NCI-H1092 treated with DMSO at 0.1 percent for 48 hours (cell line): ENCODE results near the gene CYP4F11.
A peak's percentile ranks its signal among the peaks of the same experiment; 100 is the strongest.
"Not testable (repeated sequence)": the region's sequence is repeated elsewhere in the genome, so short reads cannot be mapped to it uniquely, and the experiment has no call there.

Source experiments
- DNase-seq: peaks from one replicate; lab custom pipeline; 2025; lab: John Stamatoyannopoulos, UW

Gene CYP4F11, protein sequence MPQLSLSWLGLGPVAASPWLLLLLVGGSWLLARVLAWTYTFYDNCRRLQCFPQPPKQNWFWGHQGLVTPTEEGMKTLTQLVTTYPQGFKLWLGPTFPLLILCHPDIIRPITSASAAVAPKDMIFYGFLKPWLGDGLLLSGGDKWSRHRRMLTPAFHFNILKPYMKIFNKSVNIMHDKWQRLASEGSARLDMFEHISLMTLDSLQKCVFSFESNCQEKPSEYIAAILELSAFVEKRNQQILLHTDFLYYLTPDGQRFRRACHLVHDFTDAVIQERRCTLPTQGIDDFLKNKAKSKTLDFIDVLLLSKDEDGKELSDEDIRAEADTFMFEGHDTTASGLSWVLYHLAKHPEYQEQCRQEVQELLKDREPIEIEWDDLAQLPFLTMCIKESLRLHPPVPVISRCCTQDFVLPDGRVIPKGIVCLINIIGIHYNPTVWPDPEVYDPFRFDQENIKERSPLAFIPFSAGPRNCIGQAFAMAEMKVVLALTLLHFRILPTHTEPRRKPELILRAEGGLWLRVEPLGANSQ

DNA sequence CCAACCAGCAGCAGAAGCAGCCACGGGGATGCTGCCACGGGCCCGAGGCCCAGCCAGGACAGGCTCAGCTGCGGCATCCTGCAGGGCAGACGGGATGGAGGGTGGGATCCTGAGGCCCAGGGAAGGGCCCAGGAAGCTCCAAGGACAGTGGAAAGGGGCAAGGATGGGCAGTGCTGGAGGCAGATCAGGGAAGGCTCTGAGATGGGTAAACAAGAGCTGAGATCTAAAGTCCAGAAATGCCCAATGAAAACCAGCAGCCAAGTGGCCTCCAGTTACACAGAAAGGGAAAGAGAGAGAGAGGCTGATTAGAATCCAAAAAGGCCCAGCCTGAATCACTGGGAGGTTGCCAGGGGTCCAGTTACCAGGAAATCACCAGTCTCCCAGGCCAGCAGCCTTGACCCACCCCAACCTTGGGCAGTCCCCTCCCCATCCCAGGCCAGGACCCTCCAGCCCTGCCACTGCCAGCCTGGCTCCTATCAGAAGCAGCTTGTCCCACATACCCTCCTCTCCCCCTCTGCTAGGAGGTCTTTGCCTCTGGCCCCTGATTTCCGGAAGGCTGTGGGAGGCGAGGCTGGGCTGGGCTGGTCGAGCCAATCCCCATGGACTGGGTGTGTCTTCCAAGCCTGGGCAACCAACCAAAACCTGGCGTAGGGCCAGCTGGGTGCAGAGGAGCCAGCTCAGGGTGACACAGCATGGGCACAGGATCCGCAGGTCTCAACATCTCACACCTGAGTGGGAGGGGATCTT is at the start of gene CYP4F11:
Gene CYP4F11, minus strand, starts transcription at position 198 of the 747 bp plus-strand sequence. Its CDS starts 121 bp downstream, at position 77.
- DNase-seq = peak; percentile 45

DNA sequence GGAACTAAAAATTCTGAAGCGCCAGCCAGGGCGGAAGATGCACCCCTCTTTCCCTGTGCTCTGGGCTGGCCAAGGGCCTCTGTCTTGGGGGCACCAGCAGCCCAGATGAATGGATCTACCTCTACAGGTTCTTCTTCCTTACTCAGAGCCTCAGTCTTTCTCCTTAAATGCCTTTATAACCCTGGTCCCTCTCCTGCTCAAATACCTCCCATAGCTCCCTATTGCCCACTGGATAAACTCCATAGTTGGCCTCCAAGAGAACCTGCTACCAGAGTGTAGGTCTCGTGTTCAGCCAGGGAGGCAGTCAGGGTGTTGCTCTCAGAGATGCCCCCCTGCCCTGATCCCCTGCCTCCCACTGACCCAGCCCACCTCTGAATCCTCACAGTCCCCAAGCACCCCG is 45.0 kb upstream of the CYP4F11 start:
- no peak for DNase-seq

DNA sequence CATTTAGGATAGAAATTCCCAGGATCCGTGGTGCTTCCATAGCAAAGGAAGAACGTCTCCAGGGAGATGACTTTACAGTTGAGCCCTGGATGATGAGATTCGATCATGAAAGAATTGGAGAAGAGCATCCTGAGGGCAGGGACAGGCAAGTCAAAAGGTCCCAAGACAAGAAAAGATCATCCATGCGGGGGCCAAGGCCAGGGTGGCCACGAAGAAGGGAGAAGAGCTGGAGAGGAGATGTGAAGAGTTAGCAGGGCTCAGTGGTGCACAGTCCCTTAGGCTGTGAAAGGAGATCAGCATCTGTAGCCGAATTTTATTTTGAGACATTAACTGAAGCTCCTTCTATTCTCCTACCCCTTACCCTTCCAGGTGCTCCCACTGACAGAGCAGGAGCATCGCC is 43.4 kb upstream of the CYP4F11 start:
- no peak for DNase-seq

DNA sequence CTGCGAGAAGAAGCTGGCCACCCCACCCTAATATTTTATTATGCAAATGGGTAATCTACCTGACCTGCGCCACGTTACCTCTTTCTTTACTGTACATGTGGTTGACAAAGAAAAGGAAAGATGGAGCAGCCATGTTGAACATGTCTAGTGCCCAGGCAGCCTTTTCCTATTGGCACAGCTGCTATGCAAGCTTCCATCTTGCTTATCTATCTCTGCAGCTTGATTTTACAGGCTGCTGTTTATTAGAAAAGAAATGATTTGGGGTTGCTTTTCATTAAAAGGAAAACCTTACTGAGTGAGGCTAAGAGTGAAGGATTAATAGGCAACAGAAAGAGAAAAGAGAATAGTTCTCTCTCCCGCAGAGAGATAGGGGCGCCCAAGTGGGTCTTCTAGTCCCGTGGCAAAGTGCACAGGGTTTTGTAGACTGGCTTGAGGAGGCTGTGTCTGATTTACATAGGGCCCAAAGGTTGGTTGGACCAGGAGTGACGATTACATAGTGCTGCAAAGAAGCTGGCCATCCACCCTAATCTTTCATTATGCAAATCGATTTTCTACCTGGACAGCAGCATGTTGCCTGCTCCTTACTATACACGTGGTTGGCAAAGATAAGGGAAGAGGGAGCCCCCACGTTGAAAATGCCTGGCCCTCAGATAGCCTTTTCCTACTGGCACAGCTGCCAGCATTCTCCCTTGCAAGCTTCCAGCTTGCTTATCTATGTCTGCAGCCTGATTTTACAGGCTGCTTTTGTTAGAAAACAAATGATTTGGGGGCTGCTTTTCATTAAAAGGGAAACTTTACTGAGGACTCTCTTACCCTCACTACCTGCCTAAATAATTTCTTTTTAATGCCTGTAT is 42.7 kb upstream of the CYP4F11 start:
- no peak for DNase-seq

DNA sequence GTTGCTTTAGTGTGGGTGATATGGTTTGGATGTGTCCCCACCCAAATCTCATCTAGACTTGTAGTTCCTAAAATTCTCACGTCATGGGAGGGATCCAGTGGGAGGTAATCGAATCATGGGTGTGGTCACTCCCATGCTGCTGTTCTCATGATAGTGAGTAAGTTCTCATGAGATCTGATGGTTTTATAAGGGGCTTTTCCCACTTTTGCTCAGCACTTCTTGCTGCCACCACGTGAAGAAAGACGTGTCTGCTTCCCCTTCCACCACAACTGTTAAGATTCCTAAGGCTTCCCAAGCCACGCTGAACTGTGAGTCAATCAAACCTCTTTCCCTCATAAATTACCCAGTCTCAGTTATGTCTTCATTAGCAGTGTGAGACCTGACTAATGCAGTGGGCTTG is 40.5 kb upstream of the CYP4F11 start:
- DNase-seq = no peak

DNA sequence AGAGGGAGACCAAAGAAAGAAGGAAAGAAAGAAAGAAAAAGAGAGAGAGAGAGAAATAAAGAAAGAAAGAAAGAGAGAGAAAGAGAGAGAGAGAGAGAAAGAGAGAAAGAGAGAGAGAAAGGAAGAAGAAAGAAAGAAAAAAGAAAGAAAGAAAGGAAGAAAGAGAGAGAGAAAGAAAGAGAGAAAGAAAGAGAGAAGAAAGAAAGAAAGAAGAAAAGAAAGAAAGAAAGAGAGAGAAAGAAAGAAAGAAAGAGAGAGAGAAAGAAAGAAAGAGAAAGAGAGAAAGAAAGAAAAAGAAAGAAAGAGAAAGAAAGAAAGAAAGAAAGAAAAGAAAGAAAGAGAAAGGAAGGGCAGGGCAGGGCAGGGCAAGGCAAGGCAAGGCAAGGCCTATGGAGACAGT is 37.7 kb upstream of the CYP4F11 start:
- DNase-seq = not testable (repeated sequence)

DNA sequence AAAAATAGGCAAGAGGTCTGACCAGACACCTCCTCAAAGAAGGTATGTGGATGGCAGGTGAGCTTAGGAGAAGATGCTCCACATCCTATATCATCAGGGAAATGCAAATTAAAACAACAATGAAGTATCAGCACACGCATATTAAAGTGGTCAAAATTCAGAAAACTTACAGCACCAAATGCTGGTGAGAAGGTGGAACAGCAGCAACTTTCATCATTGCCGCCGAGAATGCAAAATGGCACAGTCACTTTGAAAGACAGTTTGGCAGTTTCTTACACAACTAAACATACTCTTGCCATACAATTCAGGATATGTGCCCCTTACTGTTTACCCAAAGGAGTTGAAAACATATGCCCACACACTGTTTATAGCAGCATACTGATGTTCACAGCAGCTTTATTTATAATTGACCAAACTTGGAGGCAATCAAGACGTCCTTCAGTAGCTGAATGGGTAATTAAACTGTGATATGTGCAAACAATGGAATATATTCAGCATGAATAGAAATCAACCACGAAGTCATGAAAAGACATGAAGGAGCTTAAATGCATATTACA is 37.0 kb upstream of the CYP4F11 start:
- DNase-seq = no peak

DNA sequence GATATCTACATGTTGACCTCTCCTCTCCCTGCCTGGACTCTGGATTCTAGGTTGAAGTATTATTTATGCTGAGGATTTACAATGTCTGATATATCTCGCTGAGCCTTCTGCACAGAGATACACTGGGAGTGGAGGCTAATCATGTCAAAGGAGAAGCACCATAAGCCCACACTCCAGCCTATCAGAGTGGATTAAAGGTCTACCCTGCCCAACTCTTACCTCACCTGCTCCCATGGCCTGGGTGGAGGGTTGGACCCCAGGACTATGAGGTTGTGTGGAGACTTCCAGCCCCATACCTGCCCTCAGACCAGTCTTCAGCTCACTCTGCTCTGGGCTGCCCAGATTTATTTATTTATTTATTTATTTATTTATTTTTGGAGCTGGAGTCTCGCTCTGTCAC is 29.9 kb upstream of the CYP4F11 start:
- no peak for DNase-seq

DNA sequence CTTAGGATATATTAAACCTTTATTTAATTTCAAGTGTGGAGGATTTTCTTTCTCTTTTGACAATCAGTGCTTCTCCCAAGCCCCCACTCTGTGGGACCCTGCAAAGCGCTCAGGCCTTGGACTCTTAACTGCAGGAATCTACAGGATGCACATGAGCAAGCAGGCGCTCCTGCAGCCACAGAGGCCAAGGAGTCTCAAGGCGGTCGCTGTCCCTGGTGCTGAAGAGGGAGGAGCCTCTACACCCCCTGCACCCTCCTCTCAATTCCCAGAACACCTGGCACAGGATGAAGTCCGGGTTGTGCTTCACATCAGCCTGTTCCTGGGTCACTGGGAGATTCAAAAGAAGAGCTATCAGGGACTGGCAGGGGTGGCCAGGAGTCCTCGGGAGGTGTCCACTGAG is 28.0 kb upstream of the CYP4F11 start:
- no peak for DNase-seq

DNA sequence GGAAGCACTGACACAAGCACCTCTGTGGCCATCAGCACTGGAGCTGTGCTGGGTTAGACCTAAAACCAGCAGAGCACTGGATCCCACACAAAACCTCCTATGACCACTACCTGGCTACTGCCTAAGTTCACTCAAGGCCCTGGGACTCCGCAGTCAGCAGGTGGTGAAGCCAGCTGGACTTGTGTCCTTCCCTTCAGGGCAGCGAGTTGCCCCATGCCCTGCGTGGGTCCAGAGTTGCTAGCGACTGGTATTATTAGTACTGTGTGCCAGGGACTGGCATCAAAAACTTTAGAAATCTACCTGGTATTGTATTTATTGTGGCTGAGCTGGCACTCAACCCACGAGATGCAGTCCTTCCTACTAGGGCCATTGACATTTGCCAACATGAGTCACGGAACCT is 20.5 kb upstream of the CYP4F11 start:
- DNase-seq = no peak

DNA sequence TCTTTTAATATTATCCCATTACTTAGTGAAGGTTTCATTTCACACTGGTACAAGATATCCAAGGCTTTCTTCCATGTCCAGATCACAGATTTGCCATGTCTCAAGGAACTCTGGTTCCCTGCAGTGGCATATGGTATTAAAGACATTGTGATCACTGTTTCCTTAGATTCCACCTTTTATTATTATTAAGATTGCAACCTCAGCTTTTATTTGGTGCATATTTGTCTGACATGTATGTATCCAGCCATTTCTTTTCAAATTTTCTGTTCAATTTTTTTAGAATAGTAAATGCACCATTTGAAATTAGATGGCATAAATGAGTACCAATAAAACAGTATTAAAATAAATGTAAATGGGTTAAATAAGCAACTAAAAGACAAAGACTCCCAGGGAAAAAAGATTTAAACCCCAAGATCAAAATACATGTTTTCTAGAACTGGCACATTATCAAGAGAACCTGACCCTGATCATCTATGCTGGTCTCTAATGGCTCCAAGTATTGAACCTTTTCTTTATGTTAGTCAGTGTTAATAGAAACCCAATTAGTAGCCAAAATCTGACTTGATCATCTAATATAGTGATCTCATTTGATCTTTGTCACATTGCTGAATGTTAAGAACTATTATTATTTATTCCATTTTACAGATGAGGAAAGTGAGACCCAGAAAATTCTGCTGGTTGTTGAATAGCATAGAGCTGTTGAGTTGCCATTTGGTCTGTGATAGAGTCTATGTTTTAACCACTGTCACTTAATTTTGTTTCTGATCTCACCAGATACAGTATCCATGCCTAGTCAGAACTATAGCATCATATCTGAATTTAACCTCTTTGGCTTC is 14.1 kb upstream of the CYP4F11 start, which contains the start of gene OR10H4:
Gene OR10H4, plus strand, starts transcription at position 786 of the 836 bp plus-strand sequence. Its CDS starts 0 bp downstream, at position 786.
- DNase-seq = no peak

DNA sequence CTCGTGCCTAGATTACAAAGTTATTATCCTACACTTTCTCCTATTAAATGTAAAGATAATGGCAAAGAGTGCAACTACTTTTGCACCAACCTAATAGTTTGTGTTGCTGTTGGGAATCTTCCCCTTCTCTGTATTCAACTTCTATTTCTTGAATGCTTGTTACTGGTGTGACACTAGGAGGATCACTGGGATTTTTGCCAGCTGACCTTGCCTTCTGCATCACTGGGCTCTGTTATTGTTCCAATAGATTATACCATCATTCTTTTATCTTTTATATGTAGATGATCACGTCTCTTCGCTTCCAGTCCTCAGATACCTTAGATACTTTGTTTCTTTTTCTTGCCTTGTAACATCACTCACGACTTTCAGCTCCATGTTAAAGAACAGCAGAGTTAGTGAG is 11.0 kb upstream of the CYP4F11 start:
- DNase-seq = no peak

DNA sequence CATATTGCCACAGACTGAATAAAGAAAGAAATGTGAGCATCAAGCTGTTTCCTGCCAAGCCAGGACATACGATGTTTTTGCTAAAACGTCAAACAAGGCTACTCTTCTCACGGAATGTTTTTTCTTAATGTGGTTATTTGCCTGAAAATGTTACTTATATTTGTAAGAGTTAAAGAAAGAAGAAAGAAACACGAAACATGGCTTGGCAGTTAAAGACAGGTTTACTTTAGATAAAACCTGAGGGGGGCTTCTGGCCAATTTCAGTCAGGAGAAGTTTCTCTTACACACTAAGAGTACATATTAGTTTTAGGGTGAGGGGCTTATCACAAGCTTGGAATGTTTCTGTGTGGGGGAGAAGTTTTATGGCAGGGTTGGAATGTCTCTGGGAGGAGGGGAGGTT is 10.1 kb upstream of the CYP4F11 start:
- no peak for DNase-seq

DNA sequence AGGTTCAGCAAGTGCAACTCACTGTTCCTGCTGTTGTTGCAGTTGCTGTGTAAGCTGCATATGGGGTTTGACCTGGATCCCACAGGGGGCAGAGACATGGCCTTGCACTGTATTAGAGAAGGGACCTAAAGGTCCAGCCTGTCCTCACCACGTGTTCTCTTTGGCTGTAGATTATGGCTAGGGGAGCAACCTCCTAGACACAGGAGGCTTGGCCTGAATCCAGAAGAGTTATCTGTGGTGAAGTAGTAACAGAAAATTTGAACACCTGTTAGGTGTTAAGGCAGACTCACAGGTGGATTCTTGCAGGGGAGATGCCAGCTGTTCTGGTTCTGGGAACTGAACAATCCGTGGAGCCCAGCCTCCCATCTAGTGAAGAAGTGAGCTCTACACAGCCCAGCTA is 3.4 kb upstream of the CYP4F11 start:
- no peak for DNase-seq

DNA sequence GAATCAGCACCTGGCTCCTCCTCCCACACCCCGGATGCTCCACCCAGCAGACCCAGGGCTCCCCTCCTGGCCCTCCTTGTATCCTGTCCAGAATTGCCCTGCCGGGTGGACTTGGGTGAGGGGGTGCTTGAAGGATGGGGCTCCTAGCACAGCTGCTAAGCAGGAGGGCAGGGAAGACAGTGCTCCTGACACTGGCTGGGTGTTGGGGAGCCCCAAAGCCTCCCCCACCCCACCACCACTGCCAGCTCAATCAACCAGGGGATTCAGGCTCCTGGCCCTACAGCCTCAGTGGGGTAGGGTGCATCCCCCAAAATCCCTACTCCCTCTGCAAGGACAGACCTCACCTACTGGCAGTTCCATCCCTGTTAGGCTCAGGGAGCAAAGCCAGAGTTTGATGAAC is 2.6 kb upstream of the CYP4F11 start:
- no peak for DNase-seq

DNA sequence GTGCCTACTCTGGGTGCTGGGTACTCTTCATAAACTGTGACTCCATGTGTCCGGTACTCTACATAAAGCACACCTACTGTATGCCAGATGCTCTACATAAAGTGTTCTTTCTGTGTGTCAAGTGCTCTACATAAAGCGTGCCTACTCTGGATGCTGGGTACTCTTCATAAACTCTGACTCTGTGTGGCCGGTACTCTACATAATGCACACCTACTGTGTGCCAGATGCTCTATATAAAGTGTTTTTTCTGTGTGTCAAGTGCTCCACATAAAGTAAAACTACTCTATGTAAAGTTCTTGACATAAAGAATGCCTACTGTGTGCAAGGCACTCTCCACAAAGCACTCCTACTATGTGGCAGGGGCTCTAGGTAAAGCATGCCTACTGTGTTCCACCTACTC is 1.8 kb upstream of the CYP4F11 start:
- DNase-seq = no peak

DNA sequence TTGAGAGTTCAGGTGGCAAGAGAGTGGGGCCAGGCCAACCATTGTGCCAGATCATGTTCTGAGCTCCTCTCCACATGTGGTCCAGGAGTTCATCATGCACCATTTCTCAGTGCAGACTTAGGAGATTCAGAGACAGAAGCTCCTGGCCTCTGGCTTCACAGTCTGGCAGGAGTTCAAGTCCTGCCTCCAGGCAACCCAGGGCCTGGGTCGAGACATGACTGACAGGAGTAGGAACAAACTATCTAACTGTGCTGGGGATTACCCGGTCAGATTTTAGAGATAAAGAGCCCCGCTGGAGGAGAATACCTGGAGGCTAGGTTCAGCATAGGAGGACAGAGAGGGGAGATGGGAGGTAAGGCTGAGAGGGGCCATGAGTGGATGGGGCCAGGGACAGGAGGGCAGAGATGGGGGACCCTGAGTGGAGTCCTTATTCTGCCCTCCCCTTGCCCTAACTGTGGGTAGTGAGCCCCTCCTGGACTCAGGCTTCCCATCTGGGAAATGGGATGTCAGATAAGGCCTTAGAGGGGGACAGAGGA is 906 bp upstream of the CYP4F11 start:
- DNase-seq = no peak

DNA sequence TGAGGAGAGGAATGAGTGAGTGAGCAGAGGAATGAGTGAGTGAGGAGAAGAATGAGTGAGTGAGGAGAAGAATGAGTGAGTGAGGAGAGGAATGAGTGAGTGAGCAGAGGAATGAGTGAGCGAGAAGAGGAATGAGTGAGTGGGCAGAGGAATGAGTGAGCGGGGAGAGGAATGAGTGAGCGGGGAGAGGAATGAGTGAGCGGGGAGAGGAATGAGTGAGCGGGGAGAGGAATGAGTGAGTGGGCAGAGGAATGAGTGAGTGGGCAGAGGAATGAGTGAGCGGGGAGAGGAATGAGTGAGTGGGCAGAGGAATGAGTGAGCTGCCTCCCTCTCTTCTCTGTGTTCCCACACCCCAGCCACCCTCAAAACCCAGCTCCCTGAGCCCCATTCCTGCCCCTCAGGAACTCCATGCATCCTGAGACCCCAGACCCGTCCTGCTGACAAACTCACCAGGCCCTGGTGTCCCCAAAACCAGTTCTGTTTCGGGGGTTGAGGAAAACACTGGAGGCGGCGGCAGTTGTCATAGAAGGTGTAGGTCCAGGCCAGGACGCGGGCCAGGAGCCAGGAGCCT is 483 bp downstream of the CYP4F11 start:
- DNase-seq = not testable (repeated sequence)

DNA sequence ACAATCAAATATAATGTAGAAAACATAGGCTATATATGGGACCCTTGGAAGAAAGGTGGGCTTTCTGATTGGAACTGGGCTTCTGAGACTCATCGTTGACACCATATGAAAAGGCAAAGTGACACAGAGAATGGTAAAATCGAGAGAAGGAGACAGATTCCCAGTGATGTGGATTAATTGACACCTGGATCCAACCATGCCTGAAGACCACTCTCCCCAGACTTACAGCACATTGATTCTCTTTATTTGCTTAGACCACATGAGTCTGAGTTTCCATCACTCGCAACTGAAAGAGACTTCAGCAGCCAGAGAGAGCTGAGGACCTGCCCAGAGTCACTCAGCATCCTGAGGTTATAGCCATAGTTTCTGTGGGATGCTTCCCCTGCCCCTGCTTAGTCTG is 6.0 kb downstream of the CYP4F11 start:
- no peak for DNase-seq

DNA sequence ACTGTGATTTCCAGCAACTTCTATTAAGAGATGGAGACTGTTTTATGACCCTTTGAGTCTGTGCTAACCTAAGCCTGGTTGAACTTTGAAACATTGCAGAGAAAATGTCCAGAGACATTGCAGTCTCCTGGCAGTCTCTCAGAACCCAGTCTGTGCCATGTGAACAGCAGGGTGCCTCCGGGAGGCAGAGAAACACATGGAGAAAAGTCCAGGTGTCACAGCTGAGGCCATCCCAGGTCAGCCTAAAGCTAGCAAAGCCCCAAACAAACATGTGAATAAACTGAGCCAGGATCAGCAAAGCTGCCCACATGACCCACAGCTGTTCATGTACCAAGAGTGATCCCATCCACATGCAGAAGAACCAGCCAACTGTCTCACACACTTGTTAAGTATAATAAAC is 7.8 kb downstream of the CYP4F11 start:
- no peak for DNase-seq
